ENCODE measurements around the gene RPAP2. TPM values are rescaled to one million over a fixed set of nuclear protein-coding genes. Genes with fewer than 3 reads are reported as not detected.
A peak's percentile ranks its signal among the peaks of the same experiment; 100 is the strongest.

RPAP2 gene
- total and polyA plus RNA-seq, 8 donors, result 19.3 to 33.8 (median 29.7) TPM

DNA sequence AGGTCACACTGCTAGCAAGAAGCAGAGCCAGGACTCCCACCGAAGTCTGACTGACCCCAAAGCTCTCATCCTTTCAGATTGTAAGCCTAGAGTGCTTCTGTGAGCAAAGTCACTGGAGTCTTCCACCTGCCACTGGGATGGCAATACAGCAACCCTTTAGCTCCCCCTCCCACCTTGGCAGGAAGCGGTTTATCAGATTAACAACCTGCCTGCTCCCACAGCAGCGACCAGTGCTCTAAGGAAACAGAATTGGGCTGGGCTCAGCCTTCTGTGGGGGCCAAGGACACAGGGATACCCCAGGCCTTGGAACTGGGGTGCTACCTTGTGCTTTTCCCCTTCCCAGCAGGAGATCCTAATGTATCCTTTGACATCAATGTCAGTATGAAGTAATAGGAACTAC is 111.8 kb downstream of the RPAP2 start:
- Histone ChIP-seq H3K4me3 (no peak overlapping the region), H3K36me3 (no peaks in the 10 kb centered on the region), H3K9me3 (no peaks in the 10 kb centered on the region), H3K4me1 (no peaks in the 10 kb centered on the region), H3K27ac (no peak overlapping the region), H3K27me3 (no peaks in the 10 kb centered on the region)
- intact Hi-C loops (cut with DNase I), result no loop called here
- no peak for ATAC-seq
- TF ChIP-seq, protein P1, sequence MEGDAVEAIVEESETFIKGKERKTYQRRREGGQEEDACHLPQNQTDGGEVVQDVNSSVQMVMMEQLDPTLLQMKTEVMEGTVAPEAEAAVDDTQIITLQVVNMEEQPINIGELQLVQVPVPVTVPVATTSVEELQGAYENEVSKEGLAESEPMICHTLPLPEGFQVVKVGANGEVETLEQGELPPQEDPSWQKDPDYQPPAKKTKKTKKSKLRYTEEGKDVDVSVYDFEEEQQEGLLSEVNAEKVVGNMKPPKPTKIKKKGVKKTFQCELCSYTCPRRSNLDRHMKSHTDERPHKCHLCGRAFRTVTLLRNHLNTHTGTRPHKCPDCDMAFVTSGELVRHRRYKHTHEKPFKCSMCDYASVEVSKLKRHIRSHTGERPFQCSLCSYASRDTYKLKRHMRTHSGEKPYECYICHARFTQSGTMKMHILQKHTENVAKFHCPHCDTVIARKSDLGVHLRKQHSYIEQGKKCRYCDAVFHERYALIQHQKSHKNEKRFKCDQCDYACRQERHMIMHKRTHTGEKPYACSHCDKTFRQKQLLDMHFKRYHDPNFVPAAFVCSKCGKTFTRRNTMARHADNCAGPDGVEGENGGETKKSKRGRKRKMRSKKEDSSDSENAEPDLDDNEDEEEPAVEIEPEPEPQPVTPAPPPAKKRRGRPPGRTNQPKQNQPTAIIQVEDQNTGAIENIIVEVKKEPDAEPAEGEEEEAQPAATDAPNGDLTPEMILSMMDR (IDR thresholded peaks at IDR 0.05), result no peak
- no peak for DNase-seq

DNA sequence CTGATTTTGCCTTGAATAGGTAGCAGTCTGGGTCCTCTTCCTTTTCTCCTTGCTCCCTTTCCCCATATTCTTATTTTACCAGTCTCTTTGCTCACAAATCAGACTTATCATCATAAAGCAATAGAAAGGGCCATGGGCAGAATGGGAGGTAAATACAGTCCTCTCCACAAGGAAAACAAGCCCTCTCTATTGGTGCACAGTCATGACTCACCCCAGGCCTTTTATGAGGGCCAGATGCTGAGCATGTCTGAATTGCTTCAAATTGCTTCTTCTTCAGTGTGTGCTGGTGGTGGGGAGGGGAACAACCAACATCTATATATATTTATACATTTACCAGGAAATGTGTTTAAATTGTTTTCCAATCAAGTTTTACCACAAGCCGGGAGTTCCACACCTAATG is 112.7 kb downstream of the RPAP2 start:
- Histone ChIP-seq H3K27me3 (no peaks in the 10 kb centered on the region), H3K4me3 (no peak overlapping the region), H3K27ac (no peak overlapping the region), H3K4me1 (no peaks in the 10 kb centered on the region), H3K36me3 (no peaks in the 10 kb centered on the region), H3K9me3 (no peaks in the 10 kb centered on the region)
- intact Hi-C loops (cut with DNase I), result no loop called here
- TF ChIP-seq, protein P1 (IDR thresholded peaks at IDR 0.05), result no peak
- DNase-seq (no peak), ATAC-seq (no peak)

DNA sequence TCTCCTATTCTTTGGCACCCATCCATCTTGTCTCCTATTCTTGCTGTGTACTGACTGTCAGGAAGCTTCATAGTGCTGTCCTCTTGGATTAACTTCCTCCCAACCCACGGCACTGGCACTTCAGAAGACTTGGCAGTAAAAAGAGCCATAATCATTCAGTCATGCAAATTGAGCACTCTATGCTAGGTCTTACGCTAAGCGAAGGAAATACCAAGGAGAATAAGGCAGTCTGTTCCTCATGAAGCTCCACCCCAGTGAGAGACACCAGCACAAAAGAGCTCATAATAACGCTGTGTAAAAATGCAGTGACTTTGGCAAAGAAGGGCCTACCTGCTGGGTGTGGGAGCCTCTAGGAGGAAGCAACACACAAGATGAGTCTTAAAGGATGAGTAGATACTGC is 120.8 kb downstream of the RPAP2 start:
- intact Hi-C loops (cut with DNase I), result no loop called here
- Histone ChIP-seq H3K4me1 (no peaks in the 10 kb centered on the region), H3K27me3 (no peaks in the 10 kb centered on the region), H3K9me3 (no peaks in the 10 kb centered on the region), H3K36me3 (no peaks in the 10 kb centered on the region), H3K27ac (no peak overlapping the region), H3K4me3 (no peak overlapping the region)
- DNase-seq (no peak), ATAC-seq (no peak)
- TF ChIP-seq, protein P1 (IDR thresholded peaks at IDR 0.05), result no peak

DNA sequence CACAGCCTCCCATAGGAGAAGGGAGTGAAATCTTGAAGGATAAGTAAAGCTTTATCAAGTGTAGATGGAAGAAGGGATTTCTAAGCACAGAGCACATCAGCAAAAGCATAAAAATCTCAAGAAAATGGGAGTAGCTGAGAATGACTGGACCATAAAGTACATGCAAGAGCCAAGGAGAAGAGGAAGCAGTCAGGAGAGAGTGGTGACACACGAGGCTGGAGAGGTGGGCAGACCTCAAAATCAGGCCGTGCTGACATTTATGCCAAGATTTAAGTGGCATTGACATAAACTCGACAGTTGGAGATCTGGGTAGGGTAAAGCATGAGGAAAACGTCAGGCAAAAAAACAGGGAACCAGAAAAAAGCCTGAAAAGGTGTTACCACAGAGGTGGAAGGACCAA is 125.5 kb downstream of the RPAP2 start:
- TF ChIP-seq, protein P1 (IDR thresholded peaks at IDR 0.05), result no peak
- Histone ChIP-seq H3K9me3 (no peaks in the 10 kb centered on the region), H3K27ac (no peak overlapping the region), H3K4me1 (no peaks in the 10 kb centered on the region), H3K4me3 (no peak overlapping the region), H3K27me3 (no peaks in the 10 kb centered on the region), H3K36me3 (no peaks in the 10 kb centered on the region)
- intact Hi-C loops (cut with DNase I), result no loop called here
- ATAC-seq (peak; percentile 81), DNase-seq (no peak)

DNA sequence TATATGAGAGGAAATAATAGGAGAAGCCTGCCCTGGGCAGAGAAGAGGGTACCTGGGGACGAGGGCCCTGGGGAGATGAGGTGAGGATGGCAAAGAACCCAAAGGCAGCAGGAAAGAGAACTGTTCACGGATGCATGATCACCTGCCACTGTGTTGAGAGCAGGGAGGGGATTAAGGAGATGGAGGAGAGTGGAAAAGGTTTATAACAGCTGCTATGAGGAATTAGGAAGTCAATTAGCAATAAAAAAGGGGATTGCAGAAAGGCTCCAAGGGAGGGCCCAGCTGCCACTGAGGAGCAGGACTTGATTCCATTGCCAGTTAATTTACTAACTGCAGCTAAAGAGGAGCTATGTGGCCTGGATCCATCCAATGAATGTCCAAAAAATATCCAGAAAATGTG is 126.8 kb downstream of the RPAP2 start:
- TF ChIP-seq, protein P1 (IDR thresholded peaks at IDR 0.05), result no peak
- H3K4me1 ChIP-seq, result no peaks in the 10 kb centered on the region
- H3K27me3 ChIP-seq, result no peaks in the 10 kb centered on the region
- no peak for DNase-seq
- no peaks in the 10 kb centered on the region for H3K9me3 ChIP-seq
- H3K36me3 ChIP-seq, result no peaks in the 10 kb centered on the region
- intact Hi-C loops (cut with DNase I), result no loop called here
- H3K4me3 ChIP-seq, result no peak overlapping the region
- no peak overlapping the region for H3K27ac ChIP-seq
- ATAC-seq, result no peak

Data from left lung (tissue), 10 donors.